MCF 10A (cell line): Measurements from ENCODE around the gene LRCOL1. TPM values are rescaled to one million over a fixed set of nuclear protein-coding genes. Genes with fewer than 3 reads are reported as not detected.

Experiments used
- BruUV-seq: library from RNA; stranded (reverse); fragments of 400-500 nt; replicated peaks from 2 replicates; lab custom pipeline; 2021; lab: Mats Ljungman, UMichigan
- CTCF ChIA-PET: fragments of 300-600 bp; sonication (Branson Sonifier 250); formaldehyde crosslinking; extraction: SDS; loops from one replicate; lab custom pipeline; 2021; ENCODE audit warnings: antibody characterized with exemption, inconsistent platforms; lab: Yijun Ruan, JAX
- POLR2A ChIA-PET: fragments of 300-600, 350-650 bp; sonication (Branson Sonifier 250); formaldehyde crosslinking; extraction: SDS; loops from one replicate; lab custom pipeline; 2020; ENCODE audit warnings: antibody characterized with exemption, inconsistent platforms; lab: Yijun Ruan, JAX
- DNase-seq: peaks from one replicate; pipeline ENCODE4 v3.0.0-alpha.2; 2018; ENCODE audit not compliant: unreplicated experiment
- H3K27ac Mint-ChIP-seq: one replicate; pipeline ENCODE4 v1.8.0; 2022; ENCODE audit warnings: mild to moderate bottlenecking, low read depth, mixed read lengths; ENCODE audit not compliant: unreplicated experiment
- H3K27me3 Mint-ChIP-seq: one replicate; pipeline ENCODE4 v1.8.0; 2022; ENCODE audit warnings: mixed read lengths; ENCODE audit not compliant: insufficient read depth, unreplicated experiment
- H3K36me3 Mint-ChIP-seq: one replicate; pipeline ENCODE4 v1.8.0; 2022; ENCODE audit warnings: mild to moderate bottlenecking, moderate library complexity, mixed read lengths; ENCODE audit not compliant: insufficient read depth, unreplicated experiment
- H3K4me1 Mint-ChIP-seq: one replicate; pipeline ENCODE4 v1.8.0; 2022; ENCODE audit warnings: mixed read lengths; ENCODE audit not compliant: insufficient read depth, unreplicated experiment
- H3K4me3 Mint-ChIP-seq: one replicate; pipeline ENCODE4 v1.8.0; 2022; ENCODE audit warnings: mild to moderate bottlenecking, moderate library complexity, mixed read lengths; ENCODE audit not compliant: unreplicated experiment
- H3K9me3 Mint-ChIP-seq: one replicate; pipeline ENCODE4 v1.8.0; 2022; ENCODE audit warnings: mixed read lengths; ENCODE audit not compliant: unreplicated experiment
- CTCF ChIP-seq: fragments of 200-600 bp; IDR thresholded peaks from one replicate; pipeline ENCODE4 v1.8.0; 2022; ENCODE audit warnings: antibody characterized with exemption, mild to moderate bottlenecking; ENCODE audit not compliant: unreplicated experiment
- intact Hi-C: fragments of 100-400 bp; cut with micrococcal nuclease; formaldehyde crosslinking; loops from 2 replicates; pipeline ENCODE4 v1.14.1; 2022
- total RNA-seq: library from RNA; stranded (reverse); gene quantifications from 2 replicates; pipeline ENCODE4 v1.2.3, GENCODE V29; 2022

Gene LRCOL1
- total RNA-seq, 1 experiment from 2014 or later = not detected

GRCh38 chr12:132635076-132635955, 24.9 kb upstream of the LRCOL1 start:
- no peak overlapping the region for H3K4me3 Mint-ChIP-seq
- intact Hi-C loops = no loop called here
- no TSS peak for BruUV-seq
- no peaks in the 10 kb centered on the region for H3K27me3 Mint-ChIP-seq
- no peak for TF ChIP-seq CTCF
- ChIA-PET CTCF (interaction anchor here (1.3 kb wide), 1 partner anchor 10 kb away, joined by 3 read pairs; no protein-coding TSS in a partner anchor), POLR2A (interaction anchor here (0.6 kb wide), 1 partner anchor 11 kb away, joined by 4 read pairs; no protein-coding TSS in a partner anchor)
- no peak for DNase-seq
- peaks cover 43% of the 10 kb centered on the region for H3K36me3 Mint-ChIP-seq
- H3K9me3 Mint-ChIP-seq = no peaks in the 10 kb centered on the region
- H3K4me1 Mint-ChIP-seq = no peaks in the 10 kb centered on the region
- H3K27ac Mint-ChIP-seq = no peak overlapping the region

GRCh38 chr12:132634411-132634990, 24.1 kb upstream of the LRCOL1 start:
- no TSS peak for BruUV-seq
- intact Hi-C loops = no loop called here
- TF ChIP-seq CTCF = no peak
- Mint-ChIP-seq H3K27ac (no peak overlapping the region), H3K36me3 (peaks cover 43% of the 10 kb centered on the region), H3K9me3 (no peaks in the 10 kb centered on the region), H3K4me3 (no peak overlapping the region), H3K27me3 (no peaks in the 10 kb centered on the region), H3K4me1 (no peaks in the 10 kb centered on the region)
- ChIA-PET POLR2A (no interaction called here), CTCF (no interaction called here)
- DNase-seq = no peak

GRCh38 chr12:132633901-132634300, 23.5 kb upstream of the LRCOL1 start:
- POLR2A ChIA-PET = no interaction called here
- no peaks in the 10 kb centered on the region for H3K9me3 Mint-ChIP-seq
- no TSS peak for BruUV-seq
- TF ChIP-seq CTCF = no peak
- H3K4me3 Mint-ChIP-seq = no peak overlapping the region
- H3K36me3 Mint-ChIP-seq = peaks cover 44% of the 10 kb centered on the region
- H3K27ac Mint-ChIP-seq = no peak overlapping the region
- intact Hi-C loops = no loop called here
- no peaks in the 10 kb centered on the region for H3K4me1 Mint-ChIP-seq
- CTCF ChIA-PET = interaction anchor here (0.6 kb wide), 1 partner anchor 210 kb away, joined by 3 read pairs; no protein-coding TSS in a partner anchor
- DNase-seq = no peak
- no peaks in the 10 kb centered on the region for H3K27me3 Mint-ChIP-seq

- CTCF ChIA-PET = interaction anchor here (0.6 to 0.7 kb wide), 3 partner anchors 210 to 480 kb away, joined by 3 to 4 read pairs (median 3); no protein-coding TSS in a partner anchor
- POLR2A ChIA-PET = no interaction called here
- no peak for DNase-seq
Measured at GRCh38 chr12:132633398-132633797, 23.0 kb upstream of the LRCOL1 start.

More at GRCh38 chr12:132633398-132633797, 23.0 kb upstream of the LRCOL1 start:
- Mint-ChIP-seq H3K27ac (no peak overlapping the region), H3K4me1 (no peaks in the 10 kb centered on the region), H3K27me3 (no peaks in the 10 kb centered on the region), H3K9me3 (no peaks in the 10 kb centered on the region), H3K36me3 (peaks cover 49% of the 10 kb centered on the region), H3K4me3 (no peak overlapping the region)
- no TSS peak for BruUV-seq
- intact Hi-C loops = no loop called here
- no peak for TF ChIP-seq CTCF
